Glomerular endothelial cell (primary cell): ENCODE results near the gene EAF1. TPM values are rescaled to one million over a fixed set of nuclear protein-coding genes. Genes with fewer than 3 reads are reported as not detected.
"Not testable (repeated sequence)": the region's sequence is repeated elsewhere in the genome, so short reads cannot be mapped to it uniquely, and the experiment has no call there.

Experiments
- DNase-seq: peaks from one replicate; pipeline ENCODE4 v3.0.0-alpha.2; 2011; ENCODE audit warnings: low read depth, low spot score; ENCODE audit errors: extremely low read depth
- total RNA-seq: library from RNA; depleted of rRNA; stranded (reverse); fragments of >200 nt; gene quantifications from 2 replicates; pipeline ENCODE4 v1.2.3, GENCODE V29; 2015

The EAF1 gene
- total RNA-seq, 1 donor from 2014 or later: 26.4 TPM

GRCh38 chr3:15477951-15478639, 50.7 kb downstream of the EAF1 start:
- DNase-seq: no peak

- no peak for DNase-seq
Observed at GRCh38 chr3:15478640-15478979, 51.2 kb downstream of the EAF1 start.

- no peak for DNase-seq
Observed at GRCh38 chr3:15479400-15480224, 52.2 kb downstream of the EAF1 start.

- DNase-seq: not testable (repeated sequence)
Observed at GRCh38 chr3:15484551-15484950, 57.2 kb downstream of the EAF1 start.

GRCh38 chr3:15486020-15486419, 58.6 kb downstream of the EAF1 start:
- no peak for DNase-seq

GRCh38 chr3:15486979-15487378, 59.6 kb downstream of the EAF1 start:
- DNase-seq: no peak

- no peak for DNase-seq
Observed at GRCh38 chr3:15488002-15488401, 60.6 kb downstream of the EAF1 start.

- DNase-seq: no peak
Observed at GRCh38 chr3:15490158-15490557, 62.8 kb downstream of the EAF1 start.

GRCh38 chr3:15491143-15491542, 63.7 kb downstream of the EAF1 start:
- no peak for DNase-seq

Other genes starting within 250 kb of the EAF1 start
- gene CAPN7, start 221.4 kb upstream of the EAF1 start, total RNA-seq: 22.8 and 28.4 TPM in 2 replicates
- 204 and 219 TPM in 2 replicates for gene SH3BP5, start 95.0 kb upstream of the EAF1 start, total RNA-seq
- gene METTL6, start 54 bp upstream of the EAF1 start, total RNA-seq: 13.7 and 19.6 TPM in 2 replicates
- 0.05 and 2.6 TPM in 2 replicates for gene COLQ, start 94.1 kb downstream of the EAF1 start, total RNA-seq
- gene HACL1, start 174.0 kb downstream of the EAF1 start, total RNA-seq: 17.2 and 22.9 TPM in 2 replicates
- gene BTD, start 174.1 kb downstream of the EAF1 start, total RNA-seq: 24.8 and 37.6 TPM in 2 replicates